Osteoblast (primary cell): ENCODE measurements around the gene NUP42. TPM values are rescaled to one million over a fixed set of nuclear protein-coding genes. Genes with fewer than 3 reads are reported as not detected.
A peak's percentile ranks its signal among the peaks of the same experiment; 100 is the strongest.

Experiments used
- DNase-seq: peaks from one replicate; pipeline ENCODE4 v3.0.0; 2011; ENCODE audit warnings: low spot score, mixed read lengths; ENCODE audit not compliant: insufficient read length; ENCODE audit errors: missing footprints
- H2AFZ ChIP-seq: 2 replicates; pipeline ENCODE4 v1.6.0; 2011; ENCODE audit warnings: mild to moderate bottlenecking, low read length
- H3K27ac ChIP-seq: 2 replicates; pipeline ENCODE4 v1.5.1; 2011; ENCODE audit warnings: mild to moderate bottlenecking, low read depth, low read length, moderate library complexity
- H3K27me3 ChIP-seq: 2 replicates; pipeline ENCODE4 v1.6.0; 2012; ENCODE audit warnings: mild to moderate bottlenecking, control low read depth, inconsistent platforms, low read length, moderate library complexity; ENCODE audit not compliant: insufficient read depth
- H3K36me3 ChIP-seq: 2 replicates; pipeline ENCODE4 v1.5.1; 2011; ENCODE audit warnings: mild to moderate bottlenecking, low read length, control low read depth, moderate library complexity; ENCODE audit not compliant: insufficient read depth
- H3K4me1 ChIP-seq: 2 replicates; pipeline ENCODE4 v1.5.1; 2011; ENCODE audit warnings: mild to moderate bottlenecking, low read length, control low read depth, moderate library complexity; ENCODE audit not compliant: insufficient read depth
- H3K4me2 ChIP-seq: 2 replicates; pipeline ENCODE4 v1.6.0; 2011; ENCODE audit warnings: mild to moderate bottlenecking, low read length; ENCODE audit not compliant: insufficient read depth
- H3K4me3 ChIP-seq: fragments of 200-600 bp; sonication (generic); 3 replicates; pipeline ENCODE4 v1.5.1; 2012; ENCODE audit warnings: mild to moderate bottlenecking, low read length, inconsistent platforms; ENCODE audit not compliant: insufficient read depth
- H3K79me2 ChIP-seq: 2 replicates; pipeline ENCODE4 v1.6.0; 2012; ENCODE audit warnings: mild to moderate bottlenecking, low read length, control low read depth, inconsistent platforms; ENCODE audit not compliant: insufficient read depth
- H3K9me3 ChIP-seq: 2 replicates; pipeline ENCODE4 v1.5.1; 2011; ENCODE audit warnings: low read depth, low read length, control low read depth
- H4K20me1 ChIP-seq: 2 replicates; pipeline ENCODE4 v1.6.0; 2012; ENCODE audit warnings: mild to moderate bottlenecking, low read length, control low read depth; ENCODE audit not compliant: insufficient read depth
- total RNA-seq: library from RNA; depleted of rRNA; stranded (reverse); fragments of >200 nt; gene quantifications from 2 replicates; pipeline ENCODE4 v1.2.3, GENCODE V29; 2012
- TF ChIP-seq, protein P1 (sequence below): IDR thresholded peaks from 2 replicates; pipeline ENCODE4 v1.5.1; 2011; ENCODE audit warnings: mild to moderate bottlenecking, low read depth, low read length, moderate library complexity; ENCODE audit errors: extremely low read depth

The NUP42 gene
- total RNA-seq, 1 donor: 22.4 TPM

DNA sequence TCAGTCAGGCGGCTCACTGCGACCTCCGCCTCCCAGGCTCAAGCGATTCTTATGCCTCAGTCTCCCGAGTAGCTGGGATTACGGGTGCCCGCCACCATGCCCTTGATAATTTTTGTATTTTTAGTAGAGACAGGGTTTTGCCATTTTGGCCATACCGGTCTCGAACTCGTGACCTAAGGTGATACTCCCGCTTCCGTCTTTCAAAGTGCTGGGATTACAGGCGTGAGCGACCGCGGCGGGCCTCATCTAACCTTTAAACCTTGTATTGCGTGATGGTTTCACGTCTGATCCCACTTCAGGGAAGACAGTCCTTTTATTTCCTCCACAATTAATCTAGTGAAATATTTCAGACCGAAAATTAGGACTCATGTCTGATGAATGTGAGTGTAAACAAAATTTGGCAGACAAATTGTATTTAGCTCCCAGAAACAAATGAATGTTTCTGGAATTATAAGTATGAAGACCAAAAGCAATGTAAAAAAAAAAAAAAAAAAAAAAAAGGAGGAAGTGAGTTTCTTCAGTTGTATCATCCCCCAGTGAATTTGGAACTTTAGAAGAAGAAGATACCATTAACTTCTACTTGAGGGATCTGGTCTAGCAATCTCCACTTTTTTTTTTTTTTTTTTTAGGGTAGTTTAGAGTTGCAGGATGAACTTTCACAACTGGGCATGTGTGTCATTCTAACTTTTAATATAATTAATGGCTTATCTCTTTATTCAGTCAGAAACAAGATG, 1.6 kb downstream of the NUP42 start:
- Histone ChIP-seq H3K9me3 (no peaks in the 10 kb centered on the region), H4K20me1 (peaks cover 3% of the 10 kb centered on the region), H3K79me2 (peaks cover 44% of the 10 kb centered on the region), H3K36me3 (peaks cover 27% of the 10 kb centered on the region), H3K27ac (no peak overlapping the region), H3K4me1 (peaks cover 10% of the 10 kb centered on the region), H3K4me2 (peak overlapping the region; percentile 96), H2AFZ (no peak overlapping the region), H3K4me3 (peak overlapping the region; percentile 84), H3K27me3 (no peaks in the 10 kb centered on the region)
- TF ChIP-seq, protein P1, sequence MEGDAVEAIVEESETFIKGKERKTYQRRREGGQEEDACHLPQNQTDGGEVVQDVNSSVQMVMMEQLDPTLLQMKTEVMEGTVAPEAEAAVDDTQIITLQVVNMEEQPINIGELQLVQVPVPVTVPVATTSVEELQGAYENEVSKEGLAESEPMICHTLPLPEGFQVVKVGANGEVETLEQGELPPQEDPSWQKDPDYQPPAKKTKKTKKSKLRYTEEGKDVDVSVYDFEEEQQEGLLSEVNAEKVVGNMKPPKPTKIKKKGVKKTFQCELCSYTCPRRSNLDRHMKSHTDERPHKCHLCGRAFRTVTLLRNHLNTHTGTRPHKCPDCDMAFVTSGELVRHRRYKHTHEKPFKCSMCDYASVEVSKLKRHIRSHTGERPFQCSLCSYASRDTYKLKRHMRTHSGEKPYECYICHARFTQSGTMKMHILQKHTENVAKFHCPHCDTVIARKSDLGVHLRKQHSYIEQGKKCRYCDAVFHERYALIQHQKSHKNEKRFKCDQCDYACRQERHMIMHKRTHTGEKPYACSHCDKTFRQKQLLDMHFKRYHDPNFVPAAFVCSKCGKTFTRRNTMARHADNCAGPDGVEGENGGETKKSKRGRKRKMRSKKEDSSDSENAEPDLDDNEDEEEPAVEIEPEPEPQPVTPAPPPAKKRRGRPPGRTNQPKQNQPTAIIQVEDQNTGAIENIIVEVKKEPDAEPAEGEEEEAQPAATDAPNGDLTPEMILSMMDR: no peak
- DNase-seq: no peak

DNA sequence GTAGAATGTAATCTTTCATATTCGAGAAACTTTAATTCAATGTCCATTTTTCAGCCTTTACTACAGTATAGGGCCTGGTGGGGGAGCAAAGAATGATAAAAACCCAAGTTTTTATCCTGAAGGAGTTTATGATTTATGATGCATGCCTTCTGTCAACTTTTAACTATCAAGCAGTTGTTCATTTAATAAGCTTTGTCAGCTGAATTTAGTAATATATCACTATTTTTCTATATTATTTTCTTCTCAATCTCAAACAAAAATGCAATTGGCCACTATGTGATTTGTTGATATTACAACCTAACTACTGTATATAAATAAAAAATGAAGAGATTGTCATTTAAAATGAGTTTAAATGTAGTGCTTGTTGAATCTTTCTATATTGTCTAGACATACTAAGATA, 2.4 kb downstream of the NUP42 start:
- peaks cover 10% of the 10 kb centered on the region for H3K4me1 ChIP-seq
- no peak overlapping the region for H3K4me3 ChIP-seq
- no peak overlapping the region for H2AFZ ChIP-seq
- no peaks in the 10 kb centered on the region for H3K27me3 ChIP-seq
- peaks cover 51% of the 10 kb centered on the region for H3K79me2 ChIP-seq
- H3K36me3 ChIP-seq: peaks cover 35% of the 10 kb centered on the region
- peaks cover 3% of the 10 kb centered on the region for H4K20me1 ChIP-seq
- no peaks in the 10 kb centered on the region for H3K9me3 ChIP-seq
- no peak overlapping the region for H3K27ac ChIP-seq
- DNase-seq: no peak
- no peak overlapping the region for H3K4me2 ChIP-seq
- TF ChIP-seq, protein P1: no peak

DNA sequence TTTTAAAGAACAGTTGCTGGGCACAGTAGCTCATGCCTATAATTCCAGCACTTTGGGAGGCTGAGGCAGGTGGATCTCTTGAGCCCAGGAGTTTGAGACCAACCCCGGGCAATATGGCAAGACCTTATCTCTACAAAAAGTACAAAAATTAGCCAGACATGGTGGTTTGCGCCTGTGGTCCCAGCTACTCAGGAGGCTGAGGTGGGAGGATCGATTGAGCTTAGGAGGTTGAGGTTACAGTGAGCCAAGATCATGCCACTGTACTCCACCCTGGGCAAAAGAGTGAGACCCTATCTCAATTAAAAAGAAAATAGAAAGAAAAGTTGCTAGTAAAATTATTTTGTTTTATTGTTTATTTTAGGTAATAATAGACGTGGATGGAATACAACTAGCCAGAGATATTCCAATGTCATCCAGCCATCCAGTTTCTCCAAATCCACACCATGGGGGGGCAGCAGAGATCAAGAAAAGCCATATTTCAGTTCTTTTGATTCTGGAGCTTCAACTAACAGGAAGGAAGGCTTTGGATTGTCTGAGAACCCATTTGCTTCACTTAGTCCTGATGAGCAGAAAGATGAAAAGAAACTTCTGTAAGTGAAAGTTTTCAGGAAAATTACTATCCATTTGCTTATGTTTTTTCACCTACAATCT, 3.0 kb downstream of the NUP42 start:
- TF ChIP-seq, protein P1: peak; percentile 72
- H3K79me2 ChIP-seq: peaks cover 53% of the 10 kb centered on the region

DNA sequence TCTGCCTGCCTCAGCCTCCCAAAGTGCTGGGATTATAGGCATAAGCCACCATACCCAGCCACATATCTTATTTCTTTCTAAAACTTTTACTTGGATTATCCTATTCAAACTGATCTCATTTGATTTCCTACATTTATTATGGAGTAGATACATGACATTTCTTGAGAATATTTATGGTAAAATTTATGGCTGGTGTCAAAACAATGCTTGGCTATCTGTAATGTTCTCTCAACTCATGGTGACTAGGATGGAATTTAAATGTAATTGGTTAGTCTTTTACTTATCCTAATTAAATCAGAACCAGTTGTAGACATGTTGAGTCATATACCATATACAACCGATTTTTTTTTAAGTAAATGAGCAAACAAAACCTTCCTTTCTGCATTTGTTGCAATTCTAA, 4.1 kb downstream of the NUP42 start:
- Histone ChIP-seq H4K20me1 (peaks cover 3% of the 10 kb centered on the region), H3K27me3 (no peaks in the 10 kb centered on the region), H3K9me3 (no peaks in the 10 kb centered on the region), H3K4me2 (no peak overlapping the region), H3K27ac (no peak overlapping the region), H3K4me1 (peaks cover 10% of the 10 kb centered on the region), H2AFZ (no peak overlapping the region), H3K36me3 (peaks cover 43% of the 10 kb centered on the region), H3K4me3 (no peak overlapping the region), H3K79me2 (peaks cover 58% of the 10 kb centered on the region)
- no peak for DNase-seq
- TF ChIP-seq, protein P1: no peak

More for the DNA sequence above, 3.0 kb downstream of the NUP42 start:
- DNase-seq: peak; percentile 86
- H3K4me2 ChIP-seq: no peak overlapping the region
- H3K27me3 ChIP-seq: no peaks in the 10 kb centered on the region
- peaks cover 38% of the 10 kb centered on the region for H3K36me3 ChIP-seq
- H3K27ac ChIP-seq: no peak overlapping the region
- peaks cover 3% of the 10 kb centered on the region for H4K20me1 ChIP-seq
- H3K4me1 ChIP-seq: peaks cover 10% of the 10 kb centered on the region
- H3K9me3 ChIP-seq: no peaks in the 10 kb centered on the region
- no peak overlapping the region for H3K4me3 ChIP-seq
- no peak overlapping the region for H2AFZ ChIP-seq
